HG03039 (cell line): ENCODE data around the gene TET1.
"Not testable (repeated sequence)": the region's sequence is repeated elsewhere in the genome, so short reads cannot be mapped to it uniquely, and the experiment has no call there.

Experiments used
- ATAC-seq: cut with Tn5 transposase; IDR thresholded peaks from one replicate; pipeline ENCODE4 v1.9.1; 2021; ENCODE audit warnings: mild to moderate bottlenecking, moderate library complexity; ENCODE audit not compliant: unreplicated experiment

Gene TET1

GRCh38 chr10:68604441-68604840, 44.3 kb downstream of the TET1 start:
- ATAC-seq, result no peak

- ATAC-seq, result no peak
Measured at GRCh38 chr10:68606918-68607317, 46.8 kb downstream of the TET1 start.

DNA sequence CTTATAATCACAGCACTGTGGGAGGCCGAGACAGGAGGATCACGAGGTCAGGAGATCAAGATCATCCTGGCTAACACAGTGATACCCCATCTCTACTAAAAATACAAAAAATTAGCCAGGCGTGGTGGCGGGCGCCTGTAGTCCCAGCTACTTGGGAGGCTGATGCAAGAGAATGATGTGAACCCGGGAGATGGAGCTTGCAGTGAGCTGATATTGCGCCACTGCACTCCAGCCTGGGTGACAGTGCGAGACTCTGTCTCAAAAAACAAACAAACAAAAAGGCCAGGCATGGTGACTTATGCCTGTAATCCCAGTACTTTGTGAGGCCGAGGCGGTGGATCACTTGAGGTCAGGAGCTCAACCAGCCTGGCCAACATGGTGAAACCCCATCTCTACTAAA, 49.9 kb downstream of the TET1 start:
- ATAC-seq, result not testable (repeated sequence)

- ATAC-seq, result no peak
Measured at GRCh38 chr10:68611227-68611626, 51.1 kb downstream of the TET1 start.

GRCh38 chr10:68613974-68614373, 53.8 kb downstream of the TET1 start:
- ATAC-seq, result not testable (repeated sequence)

- not testable (repeated sequence) for ATAC-seq
Measured at GRCh38 chr10:68617691-68618090, 57.6 kb downstream of the TET1 start.

DNA sequence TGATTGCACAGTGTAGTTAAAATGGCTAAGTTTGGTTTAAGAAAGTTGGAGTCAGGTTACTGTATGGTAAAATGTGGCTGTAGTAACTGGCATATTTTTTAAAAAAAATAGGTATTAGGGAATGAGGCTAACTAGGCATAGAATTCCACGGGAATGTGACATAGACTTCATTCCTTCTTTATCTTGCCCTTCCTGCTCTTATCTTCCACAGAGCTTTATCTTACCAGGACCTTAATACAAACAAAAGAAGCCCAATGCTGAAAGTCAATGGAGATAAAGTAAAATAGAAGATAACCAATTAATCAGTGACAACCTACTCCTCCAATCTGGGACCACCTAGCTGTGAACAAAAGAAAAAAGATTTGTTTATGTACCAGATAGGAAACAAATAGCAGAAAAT, 58.1 kb downstream of the TET1 start:
- ATAC-seq, result no peak

GRCh38 chr10:68619595-68619994, 59.5 kb downstream of the TET1 start:
- ATAC-seq, result no peak

- no peak for ATAC-seq
Measured at GRCh38 chr10:68625316-68625921, 65.3 kb downstream of the TET1 start.

- ATAC-seq, result no peak
Measured at GRCh38 chr10:68628576-68629127, 68.5 kb downstream of the TET1 start.

DNA sequence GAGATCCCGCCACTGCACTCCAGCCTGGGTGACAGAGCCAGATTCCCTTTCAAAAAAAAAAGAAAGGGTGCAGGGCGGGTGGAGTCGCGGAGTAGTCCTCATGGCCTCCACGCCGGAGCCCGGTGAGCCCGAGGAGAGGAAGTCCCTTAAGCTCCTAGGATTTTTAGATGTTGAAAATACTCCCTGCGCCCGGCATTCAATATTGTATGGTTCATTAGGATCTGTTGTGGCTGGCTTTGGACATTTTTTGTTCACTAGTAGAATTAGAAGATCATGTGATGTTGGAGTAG, 72.1 kb downstream of the TET1 start:
- ATAC-seq, result not testable (repeated sequence)

- ATAC-seq, result no peak
Measured at GRCh38 chr10:68633281-68633680, 73.1 kb downstream of the TET1 start.

- ATAC-seq, result no peak
Measured at GRCh38 chr10:68633816-68634466, 73.8 kb downstream of the TET1 start.

- no peak for ATAC-seq
Measured at GRCh38 chr10:68636335-68636734, 76.2 kb downstream of the TET1 start.

DNA sequence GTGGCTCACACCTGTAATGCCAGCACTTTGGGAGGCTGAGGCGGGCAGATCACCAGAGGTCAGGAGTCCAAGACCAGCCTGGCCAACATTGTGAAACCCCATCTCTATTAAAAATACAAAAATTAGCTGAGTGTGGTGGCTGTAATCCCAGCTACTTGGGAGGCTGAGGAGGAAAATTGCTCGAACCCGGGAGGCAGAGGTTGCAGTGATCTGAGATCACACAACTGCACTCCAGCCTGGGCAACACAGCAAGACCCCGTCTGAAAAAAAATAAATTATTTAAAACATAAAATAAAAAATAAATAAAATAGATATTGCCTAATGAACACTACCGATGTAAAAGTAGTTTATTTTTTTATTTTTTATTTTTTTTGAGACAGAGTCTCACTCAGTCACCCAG, 83.4 kb downstream of the TET1 start:
- ATAC-seq, result not testable (repeated sequence)

- ATAC-seq, result no peak
Measured at GRCh38 chr10:68647672-68648341, 87.7 kb downstream of the TET1 start.

DNA sequence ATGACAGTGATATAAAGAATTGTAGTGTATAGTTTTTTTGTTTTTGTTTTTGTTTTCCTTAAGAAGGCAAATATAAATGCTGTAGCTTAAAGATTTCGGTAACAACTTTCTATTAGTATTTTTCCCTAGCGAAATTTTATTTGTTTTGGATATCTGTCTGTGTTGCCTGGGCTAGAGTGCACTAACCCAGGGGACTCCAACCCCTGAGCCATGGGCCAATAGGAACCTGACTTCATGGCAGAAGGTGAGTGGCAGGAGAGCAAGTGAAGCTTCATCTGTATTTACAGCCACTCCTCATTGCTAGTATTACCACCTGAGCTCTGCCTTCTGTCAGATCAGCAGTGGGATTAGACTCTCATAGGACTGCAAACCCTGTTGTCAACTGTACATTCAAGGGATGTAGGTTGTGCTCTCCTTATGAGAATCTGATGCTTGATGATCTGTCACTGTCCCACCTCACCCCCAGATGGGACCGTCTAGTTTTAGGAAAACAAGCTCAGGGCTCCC, 95.5 kb downstream of the TET1 start:
- no peak for ATAC-seq

- ATAC-seq, result no peak
Measured at GRCh38 chr10:68665841-68666240, 105.7 kb downstream of the TET1 start.

GRCh38 chr10:68666280-68666760, 106.2 kb downstream of the TET1 start:
- ATAC-seq, result no peak

- ATAC-seq, result no peak
Measured at GRCh38 chr10:68668231-68668630, 108.1 kb downstream of the TET1 start.

- ATAC-seq, result no peak
Measured at GRCh38 chr10:68668972-68669371, 108.8 kb downstream of the TET1 start.

GRCh38 chr10:68684413-68684812, 124.3 kb downstream of the TET1 start:
- no peak for ATAC-seq
